HepG2 (cell line): ENCODE measurements around the gene INF2. TPM values are rescaled to one million over a fixed set of nuclear protein-coding genes. Genes with fewer than 3 reads are reported as not detected.

ENCODE experiments used
- AHR ChIP-seq: IDR thresholded peaks from 2 replicates; pipeline ENCODE4 v1.6.1; 2018; ENCODE audit warnings: missing genetic modification reagents, missing compliant biosample characterization
- ARNT2 ChIP-seq: sonication (generic); formaldehyde crosslinking; IDR thresholded peaks from 2 replicates; pipeline ENCODE4 v1.8.0; 2022; ENCODE audit warnings: mild to moderate bottlenecking, low read depth, missing genetic modification reagents, moderate library complexity
- CBX1 ChIP-seq: IDR thresholded peaks from one replicate; pipeline ENCODE4 v1.6.1; 2016; ENCODE audit warnings: antibody characterized with exemption, low read depth
- CBX2 ChIP-seq, 2 experiments: fragments of 200-600 bp in 1 of 2; sonication (generic); formaldehyde crosslinking in 1 of 2; IDR thresholded peaks; 2 replicates each; pipeline versions ENCODE4 v1.7.0 to v1.8.1; 2018 to 2022; ENCODE audit warnings: low read depth in 2 of 2, low read length in 1 of 2, mild to moderate bottlenecking in 1 of 2, missing genetic modification reagents in 1 of 2
- CHD2 ChIP-seq: IDR thresholded peaks from 2 replicates; pipeline ENCODE4 v1.6.1; 2011; ENCODE audit warnings: low read depth, low read length, improper control_type of control experiment
- CREBL2 ChIP-seq: sonication (generic); formaldehyde crosslinking; IDR thresholded peaks from 2 replicates; pipeline ENCODE4 v1.8.1; 2023; ENCODE audit warnings: missing genetic modification reagents, mild to moderate bottlenecking, borderline replicate concordance
- KLF9 ChIP-seq: IDR thresholded peaks from 2 replicates; pipeline ENCODE4 v1.6.1; 2016; ENCODE audit warnings: low read depth
- MBD4 ChIP-seq: IDR thresholded peaks from 2 replicates; pipeline ENCODE4 v1.6.1; 2012; ENCODE audit warnings: low read length, inconsistent platforms, borderline replicate concordance
- MTF1 ChIP-seq: sonication (generic); formaldehyde crosslinking; IDR thresholded peaks from 2 replicates; pipeline ENCODE4 v1.5.0; 2020; ENCODE audit warnings: missing genetic modification reagents
- MYNN ChIP-seq: sonication (generic); formaldehyde crosslinking; IDR thresholded peaks from 2 replicates; pipeline ENCODE4 v1.4.0; 2020; ENCODE audit warnings: mild to moderate bottlenecking, low read depth, missing genetic modification reagents
- PBX2 ChIP-seq: IDR thresholded peaks from 2 replicates; pipeline ENCODE4 v1.6.1; 2016; ENCODE audit warnings: control low read depth
- SIX4 ChIP-seq: sonication (generic); formaldehyde crosslinking; IDR thresholded peaks from 2 replicates; pipeline ENCODE4 v1.4.0; 2020; ENCODE audit warnings: missing genetic modification reagents
- SSRP1 ChIP-seq: IDR thresholded peaks from 2 replicates; pipeline ENCODE4 v1.6.1; 2016; ENCODE audit warnings: control low read depth
- TRIM22 ChIP-seq: fragments of 450-650 bp; IDR thresholded peaks from 2 replicates; pipeline ENCODE4 v1.6.1; 2017
- YEATS2 ChIP-seq: sonication (generic); formaldehyde crosslinking; IDR thresholded peaks from 2 replicates; pipeline ENCODE4 v1.4.0; 2020; ENCODE audit warnings: missing genetic modification reagents, borderline replicate concordance
- ZBTB46 ChIP-seq: sonication (generic); formaldehyde crosslinking; IDR thresholded peaks from 2 replicates; pipeline ENCODE4 v1.4.0; 2020; ENCODE audit warnings: mild to moderate bottlenecking, missing genetic modification reagents, borderline replicate concordance
- ZC3H13 ChIP-seq: sonication (generic); formaldehyde crosslinking; IDR thresholded peaks from 2 replicates; pipeline ENCODE4 v1.8.1; 2023; ENCODE audit warnings: mild to moderate bottlenecking, missing genetic modification reagents, moderate library complexity
- ZNF136 ChIP-seq: sonication (generic); formaldehyde crosslinking; IDR thresholded peaks from 2 replicates; pipeline ENCODE4 v1.8.1; 2022; ENCODE audit warnings: low read depth, mild to moderate bottlenecking, moderate library complexity, missing genetic modification reagents
- ZNF160 ChIP-seq: sonication (generic); formaldehyde crosslinking; IDR thresholded peaks from 2 replicates; pipeline ENCODE4 v1.8.0; 2022; ENCODE audit warnings: mild to moderate bottlenecking, inconsistent platforms, missing genetic modification reagents
- ZNF180 ChIP-seq: sonication (generic); formaldehyde crosslinking; IDR thresholded peaks from 2 replicates; pipeline ENCODE4 v1.4.0; 2020; ENCODE audit warnings: low read depth, missing genetic modification reagents, borderline replicate concordance
- ZNF34 ChIP-seq: sonication (generic); formaldehyde crosslinking; IDR thresholded peaks from 2 replicates; pipeline ENCODE4 v1.4.0; 2020; ENCODE audit warnings: mild to moderate bottlenecking, missing genetic modification reagents, borderline replicate concordance
- ZNF574 ChIP-seq: sonication (generic); formaldehyde crosslinking; IDR thresholded peaks from 2 replicates; pipeline ENCODE4 v1.4.0; 2020; ENCODE audit warnings: missing genetic modification reagents
- ZNF740 ChIP-seq: sonication (generic); formaldehyde crosslinking; IDR thresholded peaks from 2 replicates; pipeline ENCODE4 v1.4.0; 2020; ENCODE audit warnings: missing genetic modification reagents
- polyA plus RNA-seq, 8 experiments: library from polyadenylated mRNA; depleted of rRNA in 3 of 8; stranded (reverse) in 7 of 8; unstranded in 1 of 8; fragments of >200 nt; fragmentation: Illumina TruSeq in 4 of 8; extraction: Trizol in 4 of 8; gene quantifications; 2 replicates each; pipeline versions ENCODE4 v1.2.1 to v1.2.3, GENCODE V29; 2011 to 2016; ENCODE audit warnings: low read depth in 4 of 8, missing spikeins in 1 of 8, mixed read lengths in 1 of 8; ENCODE audit not compliant: insufficient read depth in 1 of 8
- total RNA-seq, 5 experiments: library from RNA; depleted of rRNA; stranded (reverse); fragments of >200 nt; fragmentation: Illumina TruSeq; extraction: Trizol; gene quantifications; 2 replicates each; pipeline ENCODE4 v1.2.3, GENCODE V29; 2016; ENCODE audit warnings: low read depth in 1 of 5

Gene INF2
- total and polyA plus RNA-seq, 2 of the 13 experiments (the other 11 are each of a cell fraction or from before 2014, with no cell fraction given) = 16.4 to 26.4 TPM

- no peak for TF ChIP-seq ZNF34
- TF ChIP-seq PBX2 (CRISPR knock-in tag) = no peak
- no peak for TF ChIP-seq MYNN (CRISPR knock-in tag)
- no peak for TF ChIP-seq ZC3H13 (CRISPR knock-in tag)
- no peak for TF ChIP-seq CREBL2 (CRISPR knock-in tag)
- no peak; the same call in 1 of the 2 replicates for TF ChIP-seq AHR (CRISPR knock-in tag)
- TF ChIP-seq SIX4 (CRISPR knock-in tag) = no peak
- TF ChIP-seq CHD2 = no peak
- no peak for TF ChIP-seq ZNF180 (CRISPR knock-in tag)
- TF ChIP-seq ZBTB46 = no peak
- TF ChIP-seq CBX1 = no peak
- no peak for TF ChIP-seq ZNF160
- 0 out of 2 replicates have a peak, but pooled peaks have one; percentile 21 for TF ChIP-seq ZNF740
- no peak for TF ChIP-seq TRIM22
- TF ChIP-seq ZNF574 (CRISPR knock-in tag) = peak; percentile 57
- no peak for TF ChIP-seq ZNF136 (CRISPR knock-in tag)
- no peak for TF ChIP-seq ARNT2 (CRISPR knock-in tag)
- TF ChIP-seq CBX2 (IDR thresholded peaks at IDR 0.05; ENCODE audit: low read depth, low read length) = no peak
- no peak for TF ChIP-seq CBX2 (CRISPR knock-in tag; IDR thresholded peaks at IDR 0.05; ENCODE audit: low read depth)
- no peak for TF ChIP-seq MTF1 (CRISPR knock-in tag)
- no peak for TF ChIP-seq MBD4
- no peak for TF ChIP-seq SSRP1 (CRISPR knock-in tag)
- no peak for TF ChIP-seq YEATS2 (CRISPR knock-in tag)
- TF ChIP-seq KLF9 (CRISPR knock-in tag) = no peak
Measured at GRCh38 chr14:104680806-104681688, 8.4 kb upstream of the INF2 start (continued).
